CD4-positive, alpha-beta T cell treated with Interleukin-6 at 100 ng/mL for 8 hours (primary cell): ENCODE data around the gene DHX35.
"Not testable (repeated sequence)": the region's sequence is repeated elsewhere in the genome, so short reads cannot be mapped to it uniquely, and the experiment has no call there.

Experiments
- DNase-seq: peaks from one replicate; pipeline ENCODE4 v3.0.0-alpha.2; 2020; ENCODE audit warnings: mixed read lengths, low spot score

The DHX35 gene

GRCh38 chr20:38941726-38942389 lies 20.3 kb upstream of the DHX35 start:
- DNase-seq = no peak

GRCh38 chr20:38945012-38945411 lies 17.1 kb upstream of the DHX35 start:
- no peak for DNase-seq

- DNase-seq = no peak
Observed at GRCh38 chr20:38946836-38947235, 15.3 kb upstream of the DHX35 start.

- no peak for DNase-seq
Observed at GRCh38 chr20:38947931-38948362, 14.2 kb upstream of the DHX35 start.

GRCh38 chr20:38950254-38950653 lies 11.9 kb upstream of the DHX35 start:
- no peak for DNase-seq

- DNase-seq = no peak
Observed at GRCh38 chr20:38951611-38952010, 10.5 kb upstream of the DHX35 start.

- no peak for DNase-seq
Observed at GRCh38 chr20:38952153-38952552, 10.0 kb upstream of the DHX35 start.

GRCh38 chr20:38953630-38954340 lies 8.4 kb upstream of the DHX35 start:
- no peak for DNase-seq

GRCh38 chr20:38957235-38957876 lies 4.8 kb upstream of the DHX35 start:
- no peak for DNase-seq

- DNase-seq = no peak
Observed at GRCh38 chr20:38957915-38958485, 4.1 kb upstream of the DHX35 start.

- DNase-seq = not testable (repeated sequence)
Observed at GRCh38 chr20:38960187-38960687, 1.9 kb upstream of the DHX35 start.

GRCh38 chr20:38961530-38962043 lies 557 bp upstream of the DHX35 start:
- no peak for DNase-seq

- DNase-seq = no peak
Observed at GRCh38 chr20:38962928-38963401, 821 bp downstream of the DHX35 start.

GRCh38 chr20:38963745-38964144 lies 1.6 kb downstream of the DHX35 start:
- DNase-seq = no peak

- DNase-seq = no peak
Observed at GRCh38 chr20:38965264-38965663, 3.1 kb downstream of the DHX35 start.

- DNase-seq = no peak
Observed at GRCh38 chr20:38968090-38968489, 5.9 kb downstream of the DHX35 start.

GRCh38 chr20:38969708-38970107 lies 7.6 kb downstream of the DHX35 start:
- no peak for DNase-seq

GRCh38 chr20:38970302-38970701 lies 8.2 kb downstream of the DHX35 start:
- no peak for DNase-seq

GRCh38 chr20:38973107-38973506 lies 11.0 kb downstream of the DHX35 start:
- no peak for DNase-seq

GRCh38 chr20:38973645-38974044 lies 11.5 kb downstream of the DHX35 start:
- no peak for DNase-seq

GRCh38 chr20:38975539-38976120 lies 13.5 kb downstream of the DHX35 start:
- no peak for DNase-seq

- DNase-seq = no peak
Observed at GRCh38 chr20:38979434-38979833, 17.3 kb downstream of the DHX35 start.
